ENCODE measurements around the gene FNDC7. TPM values are rescaled to one million over a fixed set of nuclear protein-coding genes. Genes with fewer than 3 reads are reported as not detected.
A peak's percentile ranks its signal among the peaks of the same experiment; 100 is the strongest.

FNDC7 gene
- total RNA-seq, 6 experiments from 2014 or later, result 0.08 TPM; not detected in 5

- no peaks in the 10 kb centered on the region for H3K9me3 Mint-ChIP-seq
- H3K4me3 Mint-ChIP-seq, result no peak overlapping the region
- TF ChIP-seq CTCF (IDR thresholded peaks at IDR 0.05), result no peak
- no peak for DNase-seq
- peaks cover 10% of the 10 kb centered on the region; the same call in 1 of the 2 replicates for H3K4me1 Mint-ChIP-seq (ENCODE audit: low read depth)
- no peak overlapping the region for H3K27ac Mint-ChIP-seq
- H3K27me3 Mint-ChIP-seq (ENCODE audit: insufficient read depth), result peaks cover 7% of the 10 kb centered on the region
- no peaks in the 10 kb centered on the region for H3K36me3 Mint-ChIP-seq (ENCODE audit: low read depth)
These were observed 43.9 kb upstream of the FNDC7 start for GRCh38 chr1:108668777-108669176.

GRCh38 chr1:108669679-108670078, 43.0 kb upstream of the FNDC7 start:
- peaks cover 7% of the 10 kb centered on the region for H3K27me3 Mint-ChIP-seq (ENCODE audit: insufficient read depth)
- no peak for TF ChIP-seq CTCF (IDR thresholded peaks at IDR 0.05)
- H3K4me3 Mint-ChIP-seq, result no peak overlapping the region
- H3K27ac Mint-ChIP-seq, result no peak overlapping the region
- H3K4me1 Mint-ChIP-seq (ENCODE audit: low read depth), result peaks cover 10% of the 10 kb centered on the region; the same call in 1 of the 2 replicates
- DNase-seq, result no peak
- no peaks in the 10 kb centered on the region for H3K9me3 Mint-ChIP-seq
- no peaks in the 10 kb centered on the region for H3K36me3 Mint-ChIP-seq (ENCODE audit: low read depth)

GRCh38 chr1:108670131-108670773, 42.5 kb upstream of the FNDC7 start:
- H3K27me3 Mint-ChIP-seq (ENCODE audit: insufficient read depth), result peaks cover 11% of the 10 kb centered on the region
- peak; percentile 20 for DNase-seq
- no peaks in the 10 kb centered on the region for H3K9me3 Mint-ChIP-seq
- H3K4me1 Mint-ChIP-seq (ENCODE audit: low read depth), result peaks cover 10% of the 10 kb centered on the region; the same call in 1 of the 2 replicates
- H3K36me3 Mint-ChIP-seq (ENCODE audit: low read depth), result no peaks in the 10 kb centered on the region
- H3K4me3 Mint-ChIP-seq, result no peak overlapping the region
- H3K27ac Mint-ChIP-seq, result no peak overlapping the region
- no peak for TF ChIP-seq CTCF (IDR thresholded peaks at IDR 0.05)

- H3K4me1 Mint-ChIP-seq (ENCODE audit: low read depth), result peaks cover 10% of the 10 kb centered on the region; the same call in 1 of the 2 replicates
- no peaks in the 10 kb centered on the region for H3K36me3 Mint-ChIP-seq (ENCODE audit: low read depth)
- H3K4me3 Mint-ChIP-seq, result no peak overlapping the region
- H3K27ac Mint-ChIP-seq, result no peak overlapping the region
- no peak for DNase-seq
- H3K9me3 Mint-ChIP-seq, result no peaks in the 10 kb centered on the region
- no peak for TF ChIP-seq CTCF (IDR thresholded peaks at IDR 0.05)
- H3K27me3 Mint-ChIP-seq (ENCODE audit: insufficient read depth), result peaks cover 11% of the 10 kb centered on the region
These were observed 41.6 kb upstream of the FNDC7 start for GRCh38 chr1:108671143-108671542.

GRCh38 chr1:108678706-108679105, 34.0 kb upstream of the FNDC7 start:
- Mint-ChIP-seq H3K36me3 (ENCODE audit: low read depth) (no peaks in the 10 kb centered on the region), H3K4me3 (no peak overlapping the region), H3K27me3 (ENCODE audit: insufficient read depth) (peaks cover 4% of the 10 kb centered on the region; the same call in 1 of the 2 replicates), H3K4me1 (ENCODE audit: low read depth) (peaks cover 6% of the 10 kb centered on the region), H3K27ac (no peak overlapping the region), H3K9me3 (no peaks in the 10 kb centered on the region)
- TF ChIP-seq CTCF (IDR thresholded peaks at IDR 0.05), result no peak
- no peak for DNase-seq
